Lower leg skin (tissue), 4 donors: ENCODE data around the gene UTP3. TPM values are rescaled to one million over a fixed set of nuclear protein-coding genes. Genes with fewer than 3 reads are reported as not detected.
"Not testable (repeated sequence)": the region's sequence is repeated elsewhere in the genome, so short reads cannot be mapped to it uniquely, and the experiment has no call there.

Source experiments
- DNase-seq, 2 donors: peaks; one replicate each; pipeline ENCODE4 v3.0.0-alpha.2; 2019; ENCODE audit warnings: low spot score in 2 of 2
- H3K4me3 ChIP-seq: fragments of 200-600 bp; sonication (generic); 2 replicates; pipeline ENCODE4 v1.5.1; 2017; ENCODE audit warnings: mild to moderate bottlenecking, low read depth; ENCODE audit not compliant: poor library complexity, severe bottlenecking
- POLR2A ChIP-seq, 2 donors: fragments of 450-650 bp; IDR thresholded peaks; one replicate each; pipeline ENCODE4 v1.6.1; 2016 to 2017; ENCODE audit warnings: antibody characterized with exemption in 2 of 2, mild to moderate bottlenecking in 1 of 2, moderate library complexity in 1 of 2
- WGBS, 2 donors: methylation state at CpG; one replicate each; pipeline ENCODE4 v1.1.5; 2018; 5-methylcytosine and 5-hydroxymethylcytosine counted together
- intact Hi-C: fragments of 100-400 bp; cut with DNase I; formaldehyde crosslinking; loops from one replicate; pipeline ENCODE4 v1.15.0; 2023; ENCODE audit warnings: low total_unique reads
- total RNA-seq, 4 donors: library from RNA; depleted of rRNA; stranded (reverse); fragments of >200 nt; gene quantifications; one replicate each; pipeline ENCODE4 v1.1.0, GENCODE V29; 2016
- TF ChIP-seq, protein P1 (sequence below), 3 donors: fragments of 450-650 bp; IDR thresholded peaks; one replicate each; pipeline ENCODE4 v1.5.1; 2016; ENCODE audit warnings: antibody characterized with exemption in 3 of 3, mild to moderate bottlenecking in 3 of 3, moderate library complexity in 2 of 3

The UTP3 gene
- total RNA-seq, 4 donors from 2014 or later = 12.6 to 32.8 (median 17.6) TPM

DNA sequence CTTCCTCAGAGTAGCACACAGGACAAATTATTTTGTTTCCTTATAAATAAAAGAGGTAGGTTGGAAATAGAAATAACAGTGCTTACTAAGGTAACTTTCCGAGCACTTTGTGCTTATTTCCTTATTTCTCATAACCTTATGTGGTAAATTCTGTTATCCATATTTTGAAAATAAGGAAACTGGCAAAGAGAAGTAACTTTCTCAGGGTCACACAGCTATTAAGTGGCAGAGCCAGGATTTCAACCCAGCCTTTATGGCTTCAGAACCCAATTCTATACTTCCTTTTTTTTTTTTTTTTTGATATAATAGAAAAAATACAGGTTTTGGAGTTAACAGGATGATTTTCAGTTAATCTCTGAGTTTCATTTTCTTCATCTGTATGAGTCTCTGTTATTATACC, 3.3 kb downstream of the UTP3 start:
- no peak for TF ChIP-seq POLR2A (IDR thresholded peaks at IDR 0.05)
- TF ChIP-seq, protein P1, sequence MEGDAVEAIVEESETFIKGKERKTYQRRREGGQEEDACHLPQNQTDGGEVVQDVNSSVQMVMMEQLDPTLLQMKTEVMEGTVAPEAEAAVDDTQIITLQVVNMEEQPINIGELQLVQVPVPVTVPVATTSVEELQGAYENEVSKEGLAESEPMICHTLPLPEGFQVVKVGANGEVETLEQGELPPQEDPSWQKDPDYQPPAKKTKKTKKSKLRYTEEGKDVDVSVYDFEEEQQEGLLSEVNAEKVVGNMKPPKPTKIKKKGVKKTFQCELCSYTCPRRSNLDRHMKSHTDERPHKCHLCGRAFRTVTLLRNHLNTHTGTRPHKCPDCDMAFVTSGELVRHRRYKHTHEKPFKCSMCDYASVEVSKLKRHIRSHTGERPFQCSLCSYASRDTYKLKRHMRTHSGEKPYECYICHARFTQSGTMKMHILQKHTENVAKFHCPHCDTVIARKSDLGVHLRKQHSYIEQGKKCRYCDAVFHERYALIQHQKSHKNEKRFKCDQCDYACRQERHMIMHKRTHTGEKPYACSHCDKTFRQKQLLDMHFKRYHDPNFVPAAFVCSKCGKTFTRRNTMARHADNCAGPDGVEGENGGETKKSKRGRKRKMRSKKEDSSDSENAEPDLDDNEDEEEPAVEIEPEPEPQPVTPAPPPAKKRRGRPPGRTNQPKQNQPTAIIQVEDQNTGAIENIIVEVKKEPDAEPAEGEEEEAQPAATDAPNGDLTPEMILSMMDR (IDR thresholded peaks at IDR 0.05) = no peak
- 83 to 88% methylated on average over 1 of the region's 1 CpG for WGBS, 2 donors
- no peak for DNase-seq
- intact Hi-C loops = no loop called here
- no peak overlapping the region for H3K4me3 ChIP-seq

DNA sequence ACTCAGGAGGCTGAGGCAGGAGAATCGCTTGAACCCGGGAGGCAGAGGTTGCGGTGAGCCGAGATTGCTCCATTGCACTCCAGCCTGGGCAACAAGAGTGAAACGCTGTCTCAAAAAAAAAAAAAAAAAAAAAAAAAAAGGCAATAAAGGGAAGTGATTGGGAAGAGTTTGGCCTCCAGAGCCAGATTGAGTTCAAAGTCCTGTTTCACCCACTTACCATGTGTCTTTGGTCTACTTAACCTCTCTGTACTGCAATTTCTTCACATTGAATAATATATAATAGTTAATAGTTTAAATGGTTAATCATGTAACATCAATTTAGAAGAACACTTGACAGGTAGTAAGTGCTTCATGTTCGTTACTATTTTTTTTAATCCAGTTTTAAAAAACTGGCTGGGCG, 6.3 kb downstream of the UTP3 start:
- DNase-seq, H3K4me3 ChIP-seq, intact Hi-C loops: not testable (repeated sequence)
- WGBS, 2 donors = 91 to 93% methylated on average over 7 of the region's 7 CpGs

GRCh38 chr4:70698435-70698834, 10.1 kb downstream of the UTP3 start:
- H3K4me3 ChIP-seq, intact Hi-C loops, DNase-seq: not testable (repeated sequence)
- WGBS, 2 donors = 92 to 93% methylated on average over 8 of the region's 8 CpGs

GRCh38 chr4:70700712-70701111, 12.4 kb downstream of the UTP3 start:
- no peak for TF ChIP-seq POLR2A (IDR thresholded peaks at IDR 0.05)
- TF ChIP-seq, protein P1 (IDR thresholded peaks at IDR 0.05) = no peak
- intact Hi-C loops = no loop called here
- no peak overlapping the region for H3K4me3 ChIP-seq
- WGBS, 2 donors = 76 to 80% methylated on average over 5 of the region's 5 CpGs
- DNase-seq = peak in 1 of 2 donors; percentile 78

GRCh38 chr4:70701271-70701670, 12.9 kb downstream of the UTP3 start:
- WGBS, 2 donors = 36 to 56% methylated on average over 1 of the region's 1 CpG
- TF ChIP-seq, protein P1 (IDR thresholded peaks at IDR 0.05) = no peak
- no peak for TF ChIP-seq POLR2A (IDR thresholded peaks at IDR 0.05)
- intact Hi-C loops = no loop called here
- DNase-seq = no peak
- H3K4me3 ChIP-seq = no peak overlapping the region

DNA sequence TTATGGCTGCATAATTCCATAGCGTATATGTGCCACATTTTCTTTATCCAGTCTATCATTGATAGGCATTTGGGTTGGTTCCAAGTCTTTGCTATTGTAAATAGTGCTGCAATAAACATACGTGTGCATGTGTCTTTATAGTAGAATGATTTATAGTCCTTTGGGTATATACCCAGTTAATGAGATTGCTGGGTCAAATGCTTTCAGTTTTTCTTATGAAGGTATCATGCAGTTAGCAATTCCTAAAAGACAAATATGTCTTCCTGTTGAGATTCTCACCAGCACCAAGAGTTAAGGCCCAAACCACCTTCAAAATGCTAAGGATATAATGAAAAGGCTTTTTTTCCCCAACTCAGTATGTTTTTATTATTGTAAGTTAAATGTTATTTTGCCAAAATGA, 14.3 kb downstream of the UTP3 start:
- intact Hi-C loops, DNase-seq, H3K4me3 ChIP-seq: not testable (repeated sequence)
- 47% methylated on average over 2 of the region's 2 CpGs for WGBS, 2 donors

DNA sequence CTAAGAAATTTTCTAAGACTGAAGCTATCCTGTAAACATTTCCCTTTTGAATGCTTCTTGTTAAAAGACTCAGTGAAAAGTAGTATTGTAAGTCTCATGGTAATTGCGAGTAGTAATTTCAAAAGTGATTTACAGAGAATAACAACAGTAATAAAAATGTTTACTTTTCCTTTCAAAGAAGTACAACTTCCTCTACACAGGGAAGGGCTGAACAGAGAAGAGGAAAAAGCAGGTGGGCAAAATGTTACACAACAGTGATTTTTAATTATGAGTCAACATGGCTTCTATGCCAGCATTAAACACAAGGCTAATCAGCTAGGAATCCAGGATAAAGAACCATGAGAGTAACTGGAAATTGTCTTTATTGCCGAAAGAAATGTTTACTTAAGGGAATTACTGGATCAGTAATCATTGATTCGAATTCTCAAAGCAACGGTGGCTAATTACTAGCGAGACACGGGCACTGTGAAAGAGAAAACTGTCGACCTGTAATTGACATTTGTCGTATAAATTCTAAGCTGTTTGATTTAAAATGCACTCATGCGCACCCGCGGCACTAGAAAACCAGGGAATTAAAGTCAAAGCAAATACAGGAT, 15.4 kb downstream of the UTP3 start:
- intact Hi-C loops = no loop called here
- TF ChIP-seq POLR2A (IDR thresholded peaks at IDR 0.05) = no peak
- TF ChIP-seq, protein P1 (IDR thresholded peaks at IDR 0.05) = no peak
- no peak overlapping the region for H3K4me3 ChIP-seq
- WGBS, 2 donors = 3 to 4% methylated on average over 11 of the region's 11 CpGs
- peak in 1 of 2 donors; percentile 84 for DNase-seq
